Ascending aorta (tissue), 2 donors: Measurements from ENCODE around the gene PDE1C. TPM values are rescaled to one million over a fixed set of nuclear protein-coding genes. Genes with fewer than 3 reads are reported as not detected.

Experiments used
- DNase-seq, 2 donors: peaks; one replicate each; pipeline ENCODE4 v3.0.0-alpha.2; 2019; ENCODE audit warnings: low spot score in 2 of 2
- H3K27ac ChIP-seq, 2 donors: fragments of 200-600 bp; sonication (generic); one replicate each; pipeline ENCODE4 v1.5.1; 2016 to 2017; ENCODE audit warnings: mild to moderate bottlenecking in 1 of 2
- H3K27me3 ChIP-seq: fragments of 200-600 bp; sonication (generic); one replicate; pipeline ENCODE4 v1.5.1; 2017
- H3K36me3 ChIP-seq, 2 donors: fragments of 200-600 bp; sonication (generic); one replicate each; pipeline ENCODE4 v1.5.1; 2016
- H3K4me1 ChIP-seq, 2 donors: fragments of 200-600 bp; sonication (generic); one replicate each; pipeline ENCODE4 v1.5.1; 2016 to 2017; ENCODE audit warnings: mild to moderate bottlenecking in 1 of 2
- H3K4me3 ChIP-seq, 2 donors: fragments of 200-600 bp; sonication (generic); one replicate each; pipeline ENCODE4 v1.5.1; 2016 to 2017; ENCODE audit warnings: mild to moderate bottlenecking in 1 of 2
- H3K9me3 ChIP-seq, 2 donors: fragments of 200-600 bp; sonication (generic); one replicate each; pipeline ENCODE4 v1.5.1; 2016
- intact Hi-C: fragments of 100-400 bp; cut with DNase I; formaldehyde crosslinking; loops from one replicate; pipeline ENCODE4 v1.15.1; 2023
- total RNA-seq: library from RNA; depleted of rRNA; stranded (reverse); fragments of >200 nt; gene quantifications from one replicate; pipeline ENCODE4 v1.1.0, GENCODE V29; 2016
- TF ChIP-seq, protein P1 (sequence below), 3 experiments: fragments of 200-600 bp in 2 of 3; fragments of 450-650 bp in 1 of 3; sonication (generic) in 2 of 3; IDR thresholded peaks; one replicate each; pipeline ENCODE4 v1.5.1; 2016 to 2019; ENCODE audit warnings: antibody characterized with exemption in 3 of 3, mild to moderate bottlenecking in 1 of 3, moderate library complexity in 1 of 3

The PDE1C gene
- total RNA-seq, 1 donor from 2014 or later = 1.4 TPM

GRCh38 chr7:32049599-32049998, 20.6 kb downstream of the PDE1C start:
- H3K4me1 ChIP-seq = no peaks in the 10 kb centered on the region
- H3K9me3 ChIP-seq = no peaks in the 10 kb centered on the region
- intact Hi-C loops = no loop called here
- no peak overlapping the region for H3K4me3 ChIP-seq
- H3K36me3 ChIP-seq = no peaks in the 10 kb centered on the region
- no peaks in the 10 kb centered on the region for H3K27me3 ChIP-seq
- no peak for DNase-seq
- TF ChIP-seq, protein P1, sequence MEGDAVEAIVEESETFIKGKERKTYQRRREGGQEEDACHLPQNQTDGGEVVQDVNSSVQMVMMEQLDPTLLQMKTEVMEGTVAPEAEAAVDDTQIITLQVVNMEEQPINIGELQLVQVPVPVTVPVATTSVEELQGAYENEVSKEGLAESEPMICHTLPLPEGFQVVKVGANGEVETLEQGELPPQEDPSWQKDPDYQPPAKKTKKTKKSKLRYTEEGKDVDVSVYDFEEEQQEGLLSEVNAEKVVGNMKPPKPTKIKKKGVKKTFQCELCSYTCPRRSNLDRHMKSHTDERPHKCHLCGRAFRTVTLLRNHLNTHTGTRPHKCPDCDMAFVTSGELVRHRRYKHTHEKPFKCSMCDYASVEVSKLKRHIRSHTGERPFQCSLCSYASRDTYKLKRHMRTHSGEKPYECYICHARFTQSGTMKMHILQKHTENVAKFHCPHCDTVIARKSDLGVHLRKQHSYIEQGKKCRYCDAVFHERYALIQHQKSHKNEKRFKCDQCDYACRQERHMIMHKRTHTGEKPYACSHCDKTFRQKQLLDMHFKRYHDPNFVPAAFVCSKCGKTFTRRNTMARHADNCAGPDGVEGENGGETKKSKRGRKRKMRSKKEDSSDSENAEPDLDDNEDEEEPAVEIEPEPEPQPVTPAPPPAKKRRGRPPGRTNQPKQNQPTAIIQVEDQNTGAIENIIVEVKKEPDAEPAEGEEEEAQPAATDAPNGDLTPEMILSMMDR (IDR thresholded peaks at IDR 0.05) = no peak
- H3K27ac ChIP-seq = no peak overlapping the region

DNA sequence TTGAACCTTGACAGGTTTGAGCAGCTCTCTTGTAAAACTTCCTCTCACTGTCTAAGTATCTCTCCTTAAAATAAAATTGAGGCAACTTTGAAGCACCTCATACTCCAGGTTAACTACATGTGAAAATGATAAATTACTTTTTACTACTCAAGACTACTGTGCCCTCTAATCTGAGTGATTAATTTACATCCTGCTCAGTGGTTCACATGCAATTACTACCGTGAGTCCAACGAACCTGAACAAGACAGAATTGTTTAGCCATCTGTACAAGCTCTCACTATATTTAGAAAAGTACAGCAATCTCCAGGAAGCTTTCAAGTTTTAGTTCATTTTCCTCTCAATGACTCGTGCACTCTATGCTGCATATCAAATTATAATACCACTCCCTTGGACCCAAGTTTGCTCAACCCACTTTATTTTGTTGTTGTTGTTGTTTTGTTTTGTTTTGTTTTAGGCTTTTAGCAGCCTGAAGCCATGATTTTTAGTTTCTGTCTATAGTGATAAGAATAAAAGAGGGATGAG, 21.2 kb downstream of the PDE1C start:
- no peak overlapping the region for H3K27ac ChIP-seq
- intact Hi-C loops = no loop called here
- DNase-seq = no peak

DNA sequence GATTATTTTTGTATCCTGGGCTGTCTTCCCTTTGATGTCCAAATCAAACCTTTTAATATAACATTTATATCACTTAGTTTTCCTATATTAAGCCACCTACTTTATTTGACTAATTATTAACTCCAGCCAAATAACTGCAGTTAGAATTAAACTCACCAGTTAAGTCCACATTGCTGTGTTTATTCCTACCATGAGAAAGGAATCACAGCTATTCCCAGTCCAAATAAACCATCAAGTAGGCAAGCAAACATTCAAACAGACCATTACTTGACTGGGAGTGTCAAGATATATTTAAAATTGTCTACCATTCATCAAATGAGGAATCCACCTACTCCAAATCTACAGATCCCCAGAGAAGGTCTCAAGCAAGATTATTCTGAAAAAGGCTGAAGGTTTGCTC, 22.4 kb downstream of the PDE1C start:
- H3K4me3 ChIP-seq = no peak overlapping the region
- H3K4me1 ChIP-seq = no peaks in the 10 kb centered on the region
- DNase-seq = no peak
- intact Hi-C loops = no loop called here
- H3K36me3 ChIP-seq = no peaks in the 10 kb centered on the region
- no peak overlapping the region for H3K27ac ChIP-seq
- no peaks in the 10 kb centered on the region for H3K9me3 ChIP-seq
- TF ChIP-seq, protein P1 (IDR thresholded peaks at IDR 0.05) = no peak
- H3K27me3 ChIP-seq = no peaks in the 10 kb centered on the region

More for the DNA sequence above, 21.2 kb downstream of the PDE1C start:
- Histone ChIP-seq H3K4me1 (no peaks in the 10 kb centered on the region), H3K4me3 (no peak overlapping the region), H3K27me3 (no peaks in the 10 kb centered on the region), H3K36me3 (no peaks in the 10 kb centered on the region), H3K9me3 (no peaks in the 10 kb centered on the region)
- TF ChIP-seq, protein P1 (IDR thresholded peaks at IDR 0.05) = no peak

DNA sequence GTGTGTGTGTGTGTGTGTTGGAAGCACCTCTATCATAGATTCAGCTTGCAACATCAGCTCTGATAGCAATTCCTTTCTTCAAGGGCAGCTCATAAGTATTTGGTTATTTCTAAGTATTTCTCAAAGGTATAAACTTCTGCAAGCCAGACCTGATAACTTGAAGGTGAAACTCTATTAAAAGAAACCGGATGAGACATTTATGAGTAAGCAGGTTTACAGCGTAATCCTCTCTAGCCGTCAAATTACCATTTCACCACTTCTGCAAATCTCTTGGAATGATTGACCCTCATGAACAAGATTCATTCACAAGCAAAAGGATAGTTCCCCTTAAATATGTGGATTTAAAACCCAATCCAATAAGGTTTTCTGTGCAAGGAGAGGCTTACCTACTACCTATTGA, 23.1 kb downstream of the PDE1C start:
- Histone ChIP-seq H3K9me3 (no peaks in the 10 kb centered on the region), H3K27ac (no peak overlapping the region), H3K4me3 (no peak overlapping the region), H3K4me1 (no peaks in the 10 kb centered on the region), H3K36me3 (no peaks in the 10 kb centered on the region), H3K27me3 (no peaks in the 10 kb centered on the region)
- no peak for DNase-seq
- TF ChIP-seq, protein P1 (IDR thresholded peaks at IDR 0.05) = no peak
- intact Hi-C loops = no loop called here

DNA sequence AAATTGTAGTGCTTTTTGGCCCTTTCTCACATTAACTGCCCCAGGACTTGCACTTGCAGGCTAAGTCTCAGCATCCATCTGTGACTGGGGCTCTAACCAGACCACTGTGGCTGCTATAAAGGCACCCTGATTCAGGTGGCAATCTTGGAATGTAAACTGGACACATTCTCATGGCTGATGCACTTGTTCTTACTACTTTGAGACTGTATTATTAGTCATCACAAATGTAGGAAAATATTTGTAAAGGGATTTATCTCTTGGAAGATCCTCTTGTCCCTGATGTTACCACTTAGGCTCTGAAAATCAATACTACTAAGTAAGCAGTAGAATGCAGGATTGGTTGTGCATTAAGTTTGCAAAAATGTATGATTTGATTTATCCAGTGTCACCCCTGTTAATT, 25.0 kb downstream of the PDE1C start:
- H3K4me1 ChIP-seq = no peaks in the 10 kb centered on the region
- no peak for DNase-seq
- H3K9me3 ChIP-seq = no peaks in the 10 kb centered on the region
- H3K27me3 ChIP-seq = no peaks in the 10 kb centered on the region
- no peak overlapping the region for H3K27ac ChIP-seq
- no peaks in the 10 kb centered on the region for H3K36me3 ChIP-seq
- intact Hi-C loops = no loop called here
- TF ChIP-seq, protein P1 (IDR thresholded peaks at IDR 0.05) = no peak
- H3K4me3 ChIP-seq = no peak overlapping the region

DNA sequence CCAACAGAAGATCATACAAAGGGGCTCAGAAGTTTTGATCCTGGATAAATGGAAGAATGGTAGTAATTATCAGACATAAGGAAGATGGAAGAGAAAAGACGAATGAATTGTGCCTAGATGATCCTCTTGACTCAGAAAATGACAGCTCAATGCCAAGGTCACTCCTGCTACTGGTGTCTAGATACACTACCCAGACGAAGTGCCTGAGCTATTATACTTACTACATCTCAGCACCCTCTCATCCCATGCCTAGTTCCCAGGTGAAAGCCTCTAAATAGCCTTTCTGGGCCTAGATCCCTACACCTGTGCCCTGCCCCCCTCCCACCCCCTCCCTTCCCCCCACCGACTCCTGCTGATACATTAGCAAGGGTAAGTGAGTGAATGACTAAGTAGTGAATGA, 25.5 kb downstream of the PDE1C start:
- Histone ChIP-seq H3K9me3 (no peaks in the 10 kb centered on the region), H3K27me3 (no peaks in the 10 kb centered on the region), H3K27ac (no peak overlapping the region), H3K4me1 (no peaks in the 10 kb centered on the region), H3K4me3 (no peak overlapping the region), H3K36me3 (no peaks in the 10 kb centered on the region)
- intact Hi-C loops = no loop called here
- TF ChIP-seq, protein P1 (IDR thresholded peaks at IDR 0.05) = no peak
- DNase-seq = no peak
